Posterior vena cava (tissue), 2 donors: Measurements from ENCODE around the gene CARNS1. TPM values are rescaled to one million over a fixed set of nuclear protein-coding genes. Genes with fewer than 3 reads are reported as not detected.
"Not testable (repeated sequence)": the region's sequence is repeated elsewhere in the genome, so short reads cannot be mapped to it uniquely, and the experiment has no call there.

Experiments used
- DNase-seq: peaks from one replicate; pipeline ENCODE4 v3.0.0-alpha.2; 2020; ENCODE audit warnings: low spot score
- intact Hi-C, 2 donors: fragments of 100-400 bp; cut with DNase I; formaldehyde crosslinking; loops; one replicate each; pipeline versions ENCODE4 v1.14.1 to v1.14.2; 2022 to 2023
- total RNA-seq, 2 donors: library from RNA; stranded (reverse); fragmentation: NEBNext Ultra II Directional; extraction: Animal tissue kit (Norgen Biotek cat#: 25700); gene quantifications; one replicate each; pipeline ENCODE4 v1.2.1, GENCODE V29; 2021
- donor health status: DM: yes; HTN: yes; CAD: no.
- donor health status: DM: yes; HTN: yes; CAD: no.

The CARNS1 gene
- total RNA-seq, 2 donors from 2014 or later, result 1.4 to 1.6 TPM

GRCh38 chr11:67392183-67392715, 23.2 kb upstream of the CARNS1 start:
- intact Hi-C loops, result loop anchor here in 1 of 2 donors (5.0 kb wide), 1 partner anchor 120 kb away; no protein-coding TSS in a partner anchor

GRCh38 chr11:67393437-67393836, 22.0 kb upstream of the CARNS1 start:
- intact Hi-C loops, result loop anchor here in 1 of 2 donors (5.0 kb wide), 1 partner anchor 121 kb away; no protein-coding TSS in a partner anchor
- no peak for DNase-seq

More at GRCh38 chr11:67392183-67392715, 23.2 kb upstream of the CARNS1 start:
- no peak for DNase-seq

GRCh38 chr11:67393990-67394389, 21.5 kb upstream of the CARNS1 start:
- intact Hi-C loops, result loop anchor here in 1 of 2 donors (5.0 kb wide), 1 partner anchor 122 kb away; no protein-coding TSS in a partner anchor
- no peak for DNase-seq

DNA sequence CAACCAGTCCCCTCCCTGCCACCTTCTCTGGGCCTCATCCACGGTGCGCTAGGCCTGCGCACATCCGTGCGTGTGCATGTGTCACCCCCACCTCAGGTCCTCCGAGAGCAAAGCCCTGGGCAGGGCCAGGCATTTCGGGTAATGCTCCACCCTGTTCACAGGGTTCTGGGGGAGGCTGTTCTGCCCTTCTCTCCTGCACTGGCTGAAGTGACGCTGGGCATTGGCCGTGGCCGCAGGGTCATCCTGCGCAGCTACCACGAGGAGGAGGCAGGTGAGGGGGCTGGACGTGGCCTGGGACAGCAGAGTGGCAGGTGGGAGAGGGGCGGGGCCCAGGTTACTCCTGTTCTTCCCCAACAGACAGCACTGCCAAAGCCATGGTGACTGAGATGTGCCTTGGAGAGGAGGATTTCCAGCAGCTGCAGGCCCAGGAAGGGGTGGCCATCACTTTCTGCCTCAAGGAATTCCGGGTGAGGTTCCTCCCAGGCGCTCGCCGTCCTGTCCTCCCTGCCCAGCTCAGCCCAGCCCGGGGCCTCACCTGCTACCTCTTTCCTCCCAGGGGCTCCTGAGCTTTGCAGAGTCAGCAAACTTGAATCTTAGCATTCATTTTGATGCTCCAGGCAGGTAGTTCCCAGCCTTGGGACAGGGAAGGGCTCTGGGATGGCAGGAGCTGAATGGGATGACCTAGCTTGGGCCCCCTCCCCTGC, 19.8 kb upstream of the CARNS1 start:
- intact Hi-C loops, result loop anchor here in 1 of 2 donors (5.0 kb wide), 1 partner anchor 473 kb away; no protein-coding TSS in a partner anchor
- no peak for DNase-seq

GRCh38 chr11:67396259-67396581, 19.3 kb upstream of the CARNS1 start:
- no peak for DNase-seq
- intact Hi-C loops, result loop anchor here in 1 of 2 donors (5.0 kb wide), 1 partner anchor 474 kb away; no protein-coding TSS in a partner anchor

DNA sequence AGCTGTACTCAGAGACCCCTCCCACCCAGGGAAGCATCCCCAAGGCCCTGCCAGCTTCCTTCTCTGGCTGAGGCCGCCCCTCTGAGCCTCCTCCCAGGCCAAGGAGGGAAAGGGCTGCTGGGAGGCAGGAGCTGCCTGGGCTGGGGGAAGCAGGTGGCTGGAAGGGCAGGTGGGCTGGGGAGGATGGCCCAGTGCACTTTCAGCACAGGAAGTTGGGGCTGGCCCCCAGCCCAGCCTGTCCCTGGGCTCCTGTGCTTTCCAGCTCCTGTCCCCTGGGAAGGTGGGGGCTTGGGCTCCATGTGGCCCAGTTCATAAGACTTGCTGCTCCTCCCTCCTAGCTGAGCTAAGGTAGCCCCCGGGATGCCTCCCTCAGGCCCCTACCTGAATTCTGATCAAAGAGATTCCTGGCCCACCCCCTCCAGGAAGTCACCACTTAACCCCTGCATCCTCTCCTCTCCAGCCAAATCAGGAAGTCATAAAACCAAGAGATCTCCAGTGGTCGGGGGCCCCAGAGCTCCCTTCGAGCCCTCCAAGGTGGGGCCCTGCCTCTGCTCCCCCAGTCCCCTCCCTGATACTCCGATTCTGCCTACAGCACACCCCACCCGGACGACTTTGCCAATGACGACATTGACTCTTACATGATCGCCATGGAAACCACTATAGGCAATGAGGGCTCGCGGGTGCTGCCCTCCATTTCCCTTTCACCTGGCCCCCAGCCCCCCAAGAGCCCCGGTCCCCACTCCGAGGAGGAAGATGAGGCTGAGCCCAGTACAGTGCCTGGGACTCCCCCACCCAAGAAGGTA, 18.7 kb upstream of the CARNS1 start:
- DNase-seq, result no peak
- intact Hi-C loops, result loop anchor here in 1 of 2 donors (5.0 kb wide), 1 partner anchor 474 kb away; no protein-coding TSS in a partner anchor

DNA sequence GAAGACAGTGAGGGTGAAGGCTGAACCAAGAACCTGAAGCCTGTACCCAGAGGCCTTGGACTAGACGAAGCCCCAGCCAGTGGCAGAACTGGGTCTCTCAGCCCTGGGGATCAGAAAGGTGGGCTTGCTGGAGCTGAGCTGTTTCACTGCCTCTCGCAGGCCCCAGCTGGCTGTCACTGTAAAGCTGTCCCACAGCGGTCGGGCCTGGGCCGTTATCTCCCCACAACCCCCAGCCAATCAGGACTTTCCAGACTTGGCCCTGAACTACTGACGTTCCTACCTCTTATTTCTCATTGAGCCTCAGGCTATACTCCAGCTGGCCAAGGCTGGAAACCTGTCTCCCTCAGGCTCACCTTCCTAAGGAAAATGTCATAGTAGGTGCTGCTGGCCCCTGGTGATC, 17.9 kb upstream of the CARNS1 start:
- DNase-seq, result no peak
- intact Hi-C loops, result loop anchor here in 1 of 2 donors (5.0 kb wide), 1 partner anchor 475 kb away; no protein-coding TSS in a partner anchor

DNA sequence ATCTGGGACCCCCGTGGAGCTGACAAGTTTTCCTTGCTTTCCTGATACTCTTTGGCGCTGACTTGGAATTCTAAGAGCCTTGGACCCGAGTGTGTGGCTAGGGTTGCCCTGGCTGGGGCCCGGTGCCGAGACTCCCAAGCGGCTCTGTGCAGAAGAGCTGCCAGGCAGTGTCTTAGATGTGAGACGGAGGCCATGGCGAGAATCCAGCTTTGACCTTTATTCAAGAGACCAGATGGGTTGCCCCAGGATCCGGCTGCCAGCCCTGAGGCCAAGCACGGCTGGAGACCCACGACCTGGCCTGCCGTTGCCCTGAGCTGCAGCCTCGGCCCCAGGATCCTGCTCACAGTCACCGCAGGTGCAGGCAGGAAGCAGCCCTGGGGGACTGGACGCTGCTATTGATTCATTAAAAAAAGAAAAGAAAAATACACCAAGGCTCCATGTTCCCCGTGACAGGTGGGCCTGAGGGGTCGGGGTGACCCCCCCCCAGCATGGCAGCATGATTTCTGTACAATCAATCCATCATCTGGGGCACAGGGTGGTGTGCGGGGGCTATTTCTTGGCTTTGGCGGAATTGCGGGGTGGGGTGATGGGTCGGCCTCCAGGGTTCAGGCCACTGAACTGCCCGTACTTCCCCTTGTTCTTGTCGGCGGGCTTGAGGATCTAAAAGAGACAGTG, 17.4 kb upstream of the CARNS1 start:
- intact Hi-C loops, result loop anchor here in 1 of 2 donors (5.0 kb wide), 1 partner anchor 476 kb away; no protein-coding TSS in a partner anchor
- no peak for DNase-seq

DNA sequence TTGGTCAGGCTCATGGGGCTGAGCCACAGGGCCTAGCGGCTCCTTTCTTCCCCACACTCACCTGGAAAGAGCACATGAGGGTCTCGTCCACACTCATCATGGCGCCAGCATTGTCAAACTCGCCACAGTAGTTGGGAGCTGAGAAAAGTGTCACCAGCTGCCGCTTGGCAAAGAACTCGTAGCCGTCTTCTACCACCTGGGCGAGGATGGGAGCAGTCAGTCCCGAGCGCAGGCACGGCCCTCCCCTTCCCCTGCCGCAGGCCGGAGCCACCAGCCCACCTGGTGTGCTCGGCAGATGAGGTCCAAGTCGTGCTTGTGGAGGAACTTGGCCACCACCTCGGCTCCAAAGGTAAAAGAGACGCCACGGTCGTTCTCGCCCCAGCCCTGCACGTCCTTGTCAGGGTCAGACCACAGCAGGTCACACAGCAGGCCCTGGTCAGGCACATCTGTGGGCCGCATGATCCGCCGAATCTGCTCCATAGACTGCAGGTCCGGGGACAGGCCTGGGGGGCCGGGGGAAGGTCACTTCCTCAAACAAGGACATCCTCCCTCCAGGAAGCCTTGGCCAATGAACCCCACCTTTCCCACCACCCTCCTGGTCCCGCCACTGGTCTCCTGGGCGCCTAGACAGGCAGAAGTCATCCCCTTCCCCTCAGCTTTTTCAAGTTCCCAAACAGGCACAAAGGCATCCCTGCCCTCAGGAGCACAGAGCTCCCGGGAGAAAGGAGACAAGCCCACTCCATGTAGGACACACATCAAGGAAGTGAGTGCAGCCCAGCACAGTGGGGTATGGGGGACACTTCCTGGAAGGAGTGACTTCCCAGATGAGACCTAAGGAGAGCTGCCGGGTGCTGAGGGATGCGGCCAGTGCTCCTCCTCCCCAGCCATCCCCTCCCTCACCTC, 16.6 kb upstream of the CARNS1 start:
- DNase-seq, result no peak
- intact Hi-C loops, result loop anchor here in 1 of 2 donors (5.0 kb wide), 1 partner anchor 477 kb away; no protein-coding TSS in a partner anchor

DNA sequence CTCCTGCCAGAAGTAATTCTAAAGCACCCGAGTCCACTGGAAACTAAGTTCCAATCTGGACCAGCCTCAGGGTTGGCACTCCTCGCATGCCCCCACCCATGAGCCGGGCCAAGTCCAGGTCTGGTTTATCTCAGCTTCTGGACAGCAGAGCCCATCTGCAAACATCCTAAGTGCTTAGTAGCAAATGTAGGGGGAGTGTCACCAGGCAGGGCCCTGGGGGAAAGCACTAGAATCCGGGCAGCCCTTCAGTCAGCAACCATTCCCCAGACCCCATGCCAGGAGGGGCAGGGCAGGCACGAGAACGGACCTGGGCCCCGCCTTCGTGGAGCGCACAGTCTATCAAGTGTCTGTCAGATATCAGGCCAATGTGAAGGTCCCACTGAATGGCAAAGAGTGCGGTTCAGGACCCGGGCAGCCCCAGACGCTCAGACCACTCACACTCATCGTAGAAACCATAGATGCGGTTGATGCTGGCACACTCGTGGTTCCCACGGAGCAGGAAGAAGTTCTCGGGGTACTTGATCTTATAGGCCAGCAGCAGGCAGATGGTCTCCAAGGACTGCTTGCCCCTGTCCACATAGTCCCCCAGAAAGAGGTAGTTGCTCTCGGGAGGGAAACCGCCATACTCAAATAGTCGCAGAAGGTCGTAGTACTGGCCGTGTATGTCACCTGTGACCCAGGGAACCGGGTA, 15.1 kb upstream of the CARNS1 start:
- intact Hi-C loops, result loop anchor here in 1 of 2 donors (10.0 kb wide), 1 partner anchor 104 kb away; the partner anchor contains the start of genes CDK2AP2 and PITPNM1
- no peak for DNase-seq

DNA sequence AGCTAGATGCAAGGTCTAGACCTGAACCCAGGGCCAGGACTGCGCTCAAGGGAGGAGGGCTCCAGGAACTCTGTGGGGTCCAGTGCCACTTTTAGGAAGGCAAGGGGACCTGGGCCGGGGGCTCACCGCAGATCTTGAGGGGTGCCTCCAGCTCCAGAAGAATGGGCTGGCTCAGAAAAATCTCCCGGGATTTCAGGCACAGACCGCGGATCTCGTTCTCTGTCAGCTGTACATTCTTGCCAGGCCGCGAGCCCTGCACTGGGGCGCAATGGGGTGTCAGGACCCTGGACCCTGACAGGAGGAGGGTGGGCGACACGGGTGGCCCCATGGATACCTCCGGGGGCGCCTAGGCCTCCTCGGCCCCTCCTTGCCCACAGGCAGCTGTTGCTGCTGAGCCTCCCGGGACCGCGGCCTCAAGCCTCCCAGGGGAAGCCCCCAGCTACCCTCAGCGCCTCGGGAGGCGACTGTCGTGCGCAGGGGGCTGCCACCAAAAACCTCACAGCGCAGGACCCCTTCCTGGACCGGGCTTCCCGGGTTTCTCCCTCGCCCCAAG, 14.5 kb upstream of the CARNS1 start:
- no peak for DNase-seq
- intact Hi-C loops, result loop anchor here in 1 of 2 donors (10.0 kb wide), 1 partner anchor 104 kb away; the partner anchor contains the start of genes CDK2AP2 and PITPNM1

GRCh38 chr11:67401495-67402191, 13.8 kb upstream of the CARNS1 start, which contains the start of gene PPP1CA:
TSS of gene PPP1CA (minus strand) at chr11:67401858. CDS start at chr11:67401782, 76 bp downstream.
- intact Hi-C loops, result loop anchor here in 1 of 2 donors (10.0 kb wide), 1 partner anchor 103 kb away; the partner anchor contains the start of genes CDK2AP2 and PITPNM1

GRCh38 chr11:67402192-67402839, 13.2 kb upstream of the CARNS1 start:
- intact Hi-C loops, result loop anchor here in 1 of 2 donors (10.0 kb wide), 1 partner anchor 102 kb away; the partner anchor contains the start of genes CDK2AP2 and PITPNM1
- DNase-seq, result not testable (repeated sequence)

More at GRCh38 chr11:67401495-67402191, 13.8 kb upstream of the CARNS1 start, which contains the start of gene PPP1CA:
- peak; percentile 97 for DNase-seq

DNA sequence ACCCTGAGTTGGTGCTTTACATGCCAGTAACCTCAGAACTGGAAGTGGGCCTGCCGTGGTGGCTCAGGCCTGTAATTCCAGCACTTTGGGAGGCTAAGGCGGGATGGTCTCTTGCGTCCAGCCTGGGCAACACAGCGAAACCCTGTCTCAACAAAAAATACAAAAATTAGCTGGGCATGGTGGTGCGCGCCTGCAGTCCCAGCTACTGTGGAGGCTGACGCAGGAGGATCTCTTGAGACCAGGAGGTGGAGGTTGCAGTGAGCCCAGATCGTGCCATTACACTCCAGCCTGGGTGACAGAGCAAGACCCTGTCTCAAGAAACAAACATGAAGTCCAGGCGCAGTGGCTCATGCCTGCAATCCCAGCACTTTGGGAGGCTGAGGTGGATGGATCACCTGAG, 12.4 kb upstream of the CARNS1 start:
- not testable (repeated sequence) for DNase-seq
- intact Hi-C loops, result loop anchor here in 1 of 2 donors (10.0 kb wide), 1 partner anchor 102 kb away; the partner anchor contains the start of genes CDK2AP2 and PITPNM1

- intact Hi-C loops, result loop anchor here in 1 of 2 donors (10.0 kb wide), 1 partner anchor 100 kb away; the partner anchor contains the start of genes CDK2AP2 and PITPNM1
- DNase-seq, result no peak
Measured at GRCh38 chr11:67404515-67405195, 10.8 kb upstream of the CARNS1 start.
